Fibroblast of lung (primary cell): ENCODE results near the gene SERPINB10.

Source experiments
- EZH2 ChIP-seq: IDR thresholded peaks from 2 replicates; pipeline ENCODE4 v1.5.1; 2012; ENCODE audit warnings: low read length, control low read depth, mild to moderate bottlenecking; ENCODE audit errors: missing control alignments
- TF ChIP-seq, protein P1 (sequence below), 2 donors: IDR thresholded peaks in 1 of 2; conservative IDR thresholded peaks in 1 of 2; 1 replicate in 1 of 2; 2 replicates in 1 of 2; pipeline ENCODE4 v1.5.1; 2011 to 2012; ENCODE audit warnings: low read length in 2 of 2, control low read depth in 1 of 2, inconsistent platforms in 1 of 2, low read depth in 1 of 2, mild to moderate bottlenecking in 1 of 2

DNA sequence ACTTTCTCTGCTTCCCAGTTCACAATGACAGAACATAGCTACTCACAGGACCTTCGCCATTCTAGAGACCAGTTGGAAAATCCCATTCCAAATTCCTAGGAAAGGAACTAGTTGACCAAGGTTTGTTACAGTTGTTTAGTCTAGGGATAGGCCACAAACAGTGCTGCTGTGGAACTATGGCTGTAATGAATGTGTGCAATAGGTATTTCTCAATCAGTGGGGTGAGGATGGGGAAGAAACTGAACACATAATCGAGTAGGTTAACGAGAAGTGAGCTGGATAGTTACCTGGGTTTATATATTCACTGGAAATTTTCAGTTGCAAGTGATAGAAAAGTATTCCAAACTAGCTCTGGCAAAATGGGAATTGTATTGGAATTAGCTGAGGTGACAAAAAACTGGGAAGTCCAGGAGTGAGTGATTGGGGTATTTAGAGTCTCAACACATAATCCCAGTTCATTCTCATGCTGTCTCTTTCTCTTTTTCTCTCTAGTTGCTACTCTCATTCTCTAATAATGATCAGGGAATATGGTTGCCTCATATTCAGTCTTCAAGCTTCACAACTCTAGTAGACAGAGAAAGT is 23.1 kb downstream of the SERPINB10 start:
- TF ChIP-seq EZH2, result no peak
- TF ChIP-seq, protein P1, sequence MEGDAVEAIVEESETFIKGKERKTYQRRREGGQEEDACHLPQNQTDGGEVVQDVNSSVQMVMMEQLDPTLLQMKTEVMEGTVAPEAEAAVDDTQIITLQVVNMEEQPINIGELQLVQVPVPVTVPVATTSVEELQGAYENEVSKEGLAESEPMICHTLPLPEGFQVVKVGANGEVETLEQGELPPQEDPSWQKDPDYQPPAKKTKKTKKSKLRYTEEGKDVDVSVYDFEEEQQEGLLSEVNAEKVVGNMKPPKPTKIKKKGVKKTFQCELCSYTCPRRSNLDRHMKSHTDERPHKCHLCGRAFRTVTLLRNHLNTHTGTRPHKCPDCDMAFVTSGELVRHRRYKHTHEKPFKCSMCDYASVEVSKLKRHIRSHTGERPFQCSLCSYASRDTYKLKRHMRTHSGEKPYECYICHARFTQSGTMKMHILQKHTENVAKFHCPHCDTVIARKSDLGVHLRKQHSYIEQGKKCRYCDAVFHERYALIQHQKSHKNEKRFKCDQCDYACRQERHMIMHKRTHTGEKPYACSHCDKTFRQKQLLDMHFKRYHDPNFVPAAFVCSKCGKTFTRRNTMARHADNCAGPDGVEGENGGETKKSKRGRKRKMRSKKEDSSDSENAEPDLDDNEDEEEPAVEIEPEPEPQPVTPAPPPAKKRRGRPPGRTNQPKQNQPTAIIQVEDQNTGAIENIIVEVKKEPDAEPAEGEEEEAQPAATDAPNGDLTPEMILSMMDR (conservative IDR thresholded peaks at IDR 0.05 in 1 of 2, IDR thresholded peaks at IDR 0.05 in 1 of 2; ENCODE audit: low read depth in 1 of 2, low read length in 2 of 2), result no peak
